HG02870 (cell line): ENCODE measurements around the gene C5orf15.

Source experiments
- ATAC-seq: cut with Tn5 transposase; IDR thresholded peaks from one replicate; pipeline ENCODE4 v1.9.1; 2021; ENCODE audit warnings: mild to moderate bottlenecking, moderate library complexity; ENCODE audit not compliant: unreplicated experiment

The C5orf15 gene

GRCh38 chr5:133925866-133926488 lies 42.4 kb downstream of the C5orf15 start:
- no peak for ATAC-seq

- no peak for ATAC-seq
These were observed 43.2 kb downstream of the C5orf15 start for GRCh38 chr5:133925269-133925668.

- no peak for ATAC-seq
These were observed 44.1 kb downstream of the C5orf15 start for GRCh38 chr5:133924221-133924920.

GRCh38 chr5:133921979-133922378 lies 46.4 kb downstream of the C5orf15 start:
- no peak for ATAC-seq

- no peak for ATAC-seq
These were observed 47.4 kb downstream of the C5orf15 start for GRCh38 chr5:133921069-133921468.

- ATAC-seq = no peak
These were observed 49.0 kb downstream of the C5orf15 start for GRCh38 chr5:133919148-133920136.

GRCh38 chr5:133918731-133919130 lies 49.7 kb downstream of the C5orf15 start:
- no peak for ATAC-seq

GRCh38 chr5:133918316-133918715 lies 50.1 kb downstream of the C5orf15 start:
- ATAC-seq = no peak

- ATAC-seq = no peak
These were observed 50.6 kb downstream of the C5orf15 start for GRCh38 chr5:133917785-133918184.

- ATAC-seq = no peak
These were observed 51.5 kb downstream of the C5orf15 start for GRCh38 chr5:133916914-133917313.

- ATAC-seq = no peak
These were observed 51.9 kb downstream of the C5orf15 start for GRCh38 chr5:133916479-133916878.

GRCh38 chr5:133914434-133914833 lies 54.0 kb downstream of the C5orf15 start:
- no peak for ATAC-seq

- no peak for ATAC-seq
These were observed 54.8 kb downstream of the C5orf15 start for GRCh38 chr5:133913413-133914155.

- ATAC-seq = no peak
These were observed 55.5 kb downstream of the C5orf15 start for GRCh38 chr5:133912951-133913350.

GRCh38 chr5:133910571-133910970 lies 57.9 kb downstream of the C5orf15 start:
- no peak for ATAC-seq

GRCh38 chr5:133909603-133910002 lies 58.8 kb downstream of the C5orf15 start:
- ATAC-seq = no peak

- ATAC-seq = no peak
These were observed 61.4 kb downstream of the C5orf15 start for GRCh38 chr5:133907075-133907474.

GRCh38 chr5:133906303-133906702 lies 62.1 kb downstream of the C5orf15 start:
- ATAC-seq = no peak
